HepG2 (cell line): ENCODE measurements around the gene DMTF1. TPM values are rescaled to one million over a fixed set of nuclear protein-coding genes. Genes with fewer than 3 reads are reported as not detected.
A peak's percentile ranks its signal among the peaks of the same experiment; 100 is the strongest.

ENCODE experiments used
- FOXP1 ChIP-seq, 2 experiments: fragments of 450-650 bp in 1 of 2; IDR thresholded peaks; 2 replicates each; pipeline ENCODE4 v1.6.1; 2017 to 2018; ENCODE audit warnings: antibody characterized with exemption in 1 of 2
- MTA1 ChIP-seq: sonication (generic); formaldehyde crosslinking; IDR thresholded peaks from 2 replicates; pipeline ENCODE4 v1.4.0; 2020; ENCODE audit warnings: missing genetic modification reagents, mild to moderate bottlenecking, borderline replicate concordance
- NFIC ChIP-seq: IDR thresholded peaks from 2 replicates; pipeline ENCODE4 v1.6.1; 2012; ENCODE audit warnings: mild to moderate bottlenecking, low read length, inconsistent platforms
- PITX1 ChIP-seq: sonication (generic); formaldehyde crosslinking; IDR thresholded peaks from 2 replicates; pipeline ENCODE4 v1.5.1; 2020; ENCODE audit warnings: mild to moderate bottlenecking, missing genetic modification reagents
- SNAPC4 ChIP-seq: sonication (generic); formaldehyde crosslinking; IDR thresholded peaks from 2 replicates; pipeline ENCODE4 v1.4.0; 2020; ENCODE audit warnings: mild to moderate bottlenecking, missing genetic modification reagents
- ZBTB3 ChIP-seq: sonication (generic); formaldehyde crosslinking; IDR thresholded peaks from 2 replicates; pipeline ENCODE4 v1.4.0; 2020; ENCODE audit warnings: low read depth, mild to moderate bottlenecking, moderate library complexity, missing genetic modification reagents, borderline replicate concordance
- ZBTB44 ChIP-seq: sonication (generic); formaldehyde crosslinking; IDR thresholded peaks from 2 replicates; pipeline ENCODE4 v1.4.0; 2020; ENCODE audit warnings: missing genetic modification reagents
- ZFP1 ChIP-seq: IDR thresholded peaks from 2 replicates; pipeline ENCODE4 v1.6.1; 2016
- ZNF263 ChIP-seq: sonication (generic); formaldehyde crosslinking; IDR thresholded peaks from 2 replicates; pipeline ENCODE4 v1.4.0; 2020; ENCODE audit warnings: missing genetic modification reagents
- ZNF441 ChIP-seq: sonication (generic); formaldehyde crosslinking; IDR thresholded peaks from 2 replicates; pipeline ENCODE4 v1.7.0; 2021; ENCODE audit warnings: missing genetic modification reagents, borderline replicate concordance
- ZNF446 ChIP-seq: sonication (generic); formaldehyde crosslinking; IDR thresholded peaks from 2 replicates; pipeline ENCODE4 v1.5.0; 2020; ENCODE audit warnings: mild to moderate bottlenecking, missing genetic modification reagents
- ZNF543 ChIP-seq: sonication (generic); formaldehyde crosslinking; IDR thresholded peaks from 2 replicates; pipeline ENCODE4 v1.4.0; 2020; ENCODE audit warnings: mild to moderate bottlenecking, missing genetic modification reagents
- ZNF816 ChIP-seq: sonication (generic); formaldehyde crosslinking; IDR thresholded peaks from 2 replicates; pipeline ENCODE4 v1.8.0; 2022; ENCODE audit warnings: missing genetic modification reagents, mild to moderate bottlenecking, borderline replicate concordance
- polyA plus RNA-seq, 8 experiments: library from polyadenylated mRNA; depleted of rRNA in 3 of 8; stranded (reverse) in 7 of 8; unstranded in 1 of 8; fragments of >200 nt; fragmentation: Illumina TruSeq in 4 of 8; extraction: Trizol in 4 of 8; gene quantifications; 2 replicates each; pipeline versions ENCODE4 v1.2.1 to v1.2.3, GENCODE V29; 2011 to 2016; ENCODE audit warnings: low read depth in 4 of 8, missing spikeins in 1 of 8, mixed read lengths in 1 of 8; ENCODE audit not compliant: insufficient read depth in 1 of 8
- total RNA-seq, 5 experiments: library from RNA; depleted of rRNA; stranded (reverse); fragments of >200 nt; fragmentation: Illumina TruSeq; extraction: Trizol; gene quantifications; 2 replicates each; pipeline ENCODE4 v1.2.3, GENCODE V29; 2016; ENCODE audit warnings: low read depth in 1 of 5
- TF ChIP-seq, protein P1 (sequence below): sonication (generic); formaldehyde crosslinking; IDR thresholded peaks from 2 replicates; pipeline ENCODE4 v1.4.0; 2020; ENCODE audit warnings: mild to moderate bottlenecking, missing genetic modification reagents

Gene DMTF1
- total and polyA plus RNA-seq, 2 of the 13 experiments (the other 11 are each of a cell fraction or from before 2014, with no cell fraction given) = 45.8 to 132 TPM

DNA sequence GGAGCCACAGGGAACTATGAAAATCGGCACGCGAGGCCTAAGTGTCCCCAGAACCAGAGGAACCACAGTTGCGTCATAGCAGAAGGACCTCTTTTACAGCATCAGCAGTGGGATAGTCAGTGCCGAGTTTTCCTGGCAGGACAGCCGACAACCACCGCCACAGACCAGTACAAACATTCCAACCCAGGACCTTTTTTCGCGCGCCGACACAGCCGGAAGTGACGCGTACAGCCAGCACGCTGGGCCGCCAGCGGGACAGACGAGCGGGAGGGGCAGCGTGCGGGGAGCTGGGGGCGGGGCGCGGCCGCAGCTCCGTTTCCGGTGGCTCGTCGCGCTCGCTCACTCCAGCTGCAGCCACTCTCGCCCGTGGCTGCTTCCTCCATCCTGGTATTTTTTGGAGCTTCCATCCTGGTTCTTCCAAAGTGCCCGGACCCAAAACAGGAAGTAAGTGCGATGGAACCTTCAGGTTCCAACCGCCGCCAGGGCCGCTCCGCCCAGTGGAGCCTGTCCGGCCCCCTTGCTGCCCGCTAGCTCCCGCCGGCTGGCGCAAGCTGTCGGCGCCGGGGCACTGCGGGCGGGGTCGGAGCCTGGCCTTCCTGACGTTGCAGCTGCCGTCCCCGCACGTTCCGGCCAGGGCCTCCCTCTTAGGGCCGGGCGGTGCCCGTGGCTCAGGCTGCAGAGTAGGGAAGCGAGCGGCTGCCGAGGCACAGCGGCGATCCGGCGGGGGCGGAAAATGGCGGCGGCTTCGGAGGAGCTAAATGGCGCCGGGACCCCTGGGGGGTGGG lies at the start of gene DMTF1 (continued):
- TF ChIP-seq, protein P1, sequence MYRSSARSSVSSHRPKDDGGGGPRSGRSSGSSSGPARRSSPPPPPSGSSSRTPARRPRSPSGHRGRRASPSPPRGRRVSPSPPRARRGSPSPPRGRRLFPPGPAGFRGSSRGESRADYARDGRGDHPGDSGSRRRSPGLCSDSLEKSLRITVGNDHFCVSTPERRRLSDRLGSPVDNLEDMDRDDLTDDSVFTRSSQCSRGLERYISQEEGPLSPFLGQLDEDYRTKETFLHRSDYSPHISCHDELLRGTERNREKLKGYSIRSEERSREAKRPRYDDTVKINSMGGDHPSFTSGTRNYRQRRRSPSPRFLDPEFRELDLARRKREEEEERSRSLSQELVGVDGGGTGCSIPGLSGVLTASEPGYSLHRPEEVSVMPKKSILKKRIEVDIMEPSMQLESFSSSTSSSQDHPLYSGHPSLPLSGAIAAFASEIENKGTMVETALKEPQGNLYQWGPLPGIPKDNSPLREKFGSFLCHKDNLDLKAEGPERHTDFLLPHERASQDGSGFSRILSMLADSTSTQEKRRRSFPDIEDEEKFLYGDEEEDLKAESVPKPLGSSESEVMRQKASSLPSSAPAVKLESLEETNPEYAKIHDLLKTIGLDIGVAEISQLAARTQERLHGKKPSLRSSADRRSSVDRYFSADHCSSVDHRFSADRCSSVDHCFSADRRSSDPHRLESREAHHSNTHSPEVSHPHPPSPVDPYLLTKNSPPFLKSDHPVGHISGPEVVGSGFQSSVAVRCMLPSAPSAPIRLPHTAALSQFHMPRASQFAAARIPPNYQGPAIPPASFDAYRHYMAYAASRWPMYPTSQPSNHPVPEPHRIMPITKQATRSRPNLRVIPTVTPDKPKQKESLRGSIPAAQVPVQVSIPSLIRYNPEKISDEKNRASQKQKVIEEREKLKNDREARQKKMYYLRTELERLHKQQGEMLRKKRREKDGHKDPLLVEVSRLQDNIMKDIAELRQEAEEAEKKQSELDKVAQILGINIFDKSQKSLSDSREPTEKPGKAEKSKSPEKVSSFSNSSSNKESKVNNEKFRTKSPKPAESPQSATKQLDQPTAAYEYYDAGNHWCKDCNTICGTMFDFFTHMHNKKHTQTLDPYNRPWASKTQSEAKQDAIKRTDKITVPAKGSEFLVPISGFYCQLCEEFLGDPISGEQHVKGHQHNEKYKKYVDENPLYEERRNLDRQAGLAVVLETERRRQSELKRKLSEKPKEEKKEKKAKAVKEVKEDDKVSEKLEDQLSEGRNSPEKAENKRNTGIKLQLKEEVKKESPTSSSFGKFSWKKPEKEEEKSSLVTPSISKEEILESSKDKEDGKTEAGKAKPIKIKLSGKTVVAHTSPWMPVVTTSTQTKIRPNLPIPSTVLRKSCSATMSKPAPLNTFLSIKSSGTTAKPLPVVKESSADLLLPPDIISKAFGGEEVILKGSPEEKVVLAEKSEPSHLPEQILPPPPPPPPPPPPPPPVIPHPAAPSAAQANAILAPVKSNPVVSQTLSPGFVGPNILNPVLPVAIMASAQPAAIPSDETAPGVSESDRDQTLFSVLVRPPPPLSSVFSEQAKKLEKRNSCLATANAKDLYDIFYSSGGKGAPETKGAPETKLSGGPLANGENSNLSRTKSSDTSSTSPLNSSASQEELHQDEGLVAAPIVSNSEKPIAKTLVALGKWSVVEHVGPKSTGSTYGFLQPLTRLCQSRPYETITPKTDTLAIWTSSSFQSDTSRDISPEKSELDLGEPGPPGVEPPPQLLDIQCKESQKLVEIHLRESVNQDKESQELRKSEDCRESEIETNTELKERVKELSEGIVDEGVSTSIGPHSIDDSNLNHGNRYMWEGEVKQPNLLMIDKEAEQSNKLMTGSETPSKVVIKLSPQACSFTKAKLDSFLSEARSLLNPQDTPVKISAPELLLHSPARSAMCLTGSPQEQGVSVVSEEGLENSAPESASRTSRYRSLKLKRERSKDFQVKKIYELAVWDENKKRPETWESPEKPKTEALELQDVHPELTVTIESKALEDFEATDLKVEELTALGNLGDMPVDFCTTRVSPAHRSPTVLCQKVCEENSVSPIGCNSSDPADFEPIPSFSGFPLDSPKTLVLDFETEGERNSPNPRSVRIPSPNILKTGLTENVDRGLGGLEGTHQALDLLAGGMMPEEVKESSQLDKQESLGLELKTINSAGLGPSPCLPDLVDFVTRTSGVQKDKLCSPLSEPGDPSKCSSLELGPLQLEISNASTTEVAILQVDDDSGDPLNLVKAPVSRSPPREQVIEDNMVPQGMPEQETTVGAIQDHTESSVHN (CRISPR knock-in tag) = no peak
- TF ChIP-seq ZNF263 (CRISPR knock-in tag) = no peak; the same call in 1 of the 2 replicates
- peak; percentile 89; the same call in 1 of the 2 replicates for TF ChIP-seq ZNF816 (CRISPR knock-in tag)
- peak; percentile 82 for TF ChIP-seq ZBTB3 (CRISPR knock-in tag)
- peak; percentile 74; the same call in 1 of the 2 replicates for TF ChIP-seq MTA1 (CRISPR knock-in tag)
- no peak; the same call in 1 of the 2 replicates for TF ChIP-seq ZBTB44 (CRISPR knock-in tag)
- TF ChIP-seq ZFP1 (CRISPR knock-in tag) = peak; percentile 32; the same call in 1 of the 2 replicates
- TF ChIP-seq SNAPC4 (CRISPR knock-in tag) = no peak
- TF ChIP-seq NFIC = no peak
- TF ChIP-seq FOXP1 (IDR thresholded peaks at IDR 0.05) = no peak
- no peak for TF ChIP-seq FOXP1 (CRISPR knock-in tag; IDR thresholded peaks at IDR 0.05)
- peak; percentile 22; the same call in 1 of the 2 replicates for TF ChIP-seq PITX1 (CRISPR knock-in tag)
- TF ChIP-seq ZNF441 (CRISPR knock-in tag) = no peak
- TF ChIP-seq ZNF446 = peak; percentile 70; the same call in 1 of the 2 replicates
- peak; percentile 92 for TF ChIP-seq ZNF543
